ENCODE results near the gene PMEL. TPM values are rescaled to one million over a fixed set of nuclear protein-coding genes. Genes with fewer than 3 reads are reported as not detected.

PMEL gene
- total RNA-seq, 1 experiment from 2014 or later, result 2.0 TPM

DNA sequence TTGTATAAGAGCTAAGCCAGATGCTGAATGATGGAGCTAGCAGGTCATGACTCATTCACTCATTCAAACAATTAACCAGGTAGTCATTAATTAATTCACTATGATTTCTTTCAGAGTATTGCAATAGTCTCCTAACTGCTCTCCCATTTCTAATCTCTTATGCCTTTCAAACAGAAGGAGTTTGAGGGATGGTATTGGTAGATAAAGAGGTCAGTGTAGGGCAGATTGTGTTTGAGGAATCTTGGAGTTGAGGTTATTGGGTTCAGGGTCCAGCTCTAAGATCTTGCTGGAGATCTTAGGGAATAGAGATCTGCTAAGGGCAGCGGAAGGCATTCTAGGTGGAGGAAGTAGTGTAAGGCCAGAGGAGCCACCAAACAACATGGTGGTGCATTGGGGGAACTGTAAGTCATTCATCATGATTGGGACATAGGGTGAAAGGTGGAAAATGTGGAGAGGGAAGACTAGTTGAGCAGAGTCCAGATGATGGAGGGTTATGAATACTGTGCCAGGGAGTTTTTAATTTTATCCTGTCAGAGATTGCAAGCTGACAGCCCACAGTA is 23.2 kb downstream of the PMEL start:
- 0 out of 2 replicates have a peak, but pooled peaks cover 6% of the 10 kb centered on the region for H3K36me3 ChIP-seq (ENCODE audit: low read depth, low read length)
- H2AFZ ChIP-seq (ENCODE audit: low read length), result no peak overlapping the region
- H3K4me3 ChIP-seq (ENCODE audit: low read length), result no peak overlapping the region
- intact Hi-C loops (cut with micrococcal nuclease), result no loop called here
- CTCF ChIA-PET, result interaction anchor here (0.6 kb wide), 1 partner anchor 27 kb away, joined by 4 read pairs; no protein-coding TSS in a partner anchor
- no peaks in the 10 kb centered on the region for H3K9me2 ChIP-seq (replicated peaks; ENCODE audit: low read length)
- no peaks in the 10 kb centered on the region for H3K9me3 ChIP-seq (ENCODE audit: low read length)
- DNase-seq (no peak), ATAC-seq (no peak)
- no peak overlapping the region for H3K27ac ChIP-seq (ENCODE audit: low read length)
- BruUV-seq (replicated peaks), result no TSS peak
- H3F3A ChIP-seq (ENCODE audit: low read length, unreplicated experiment), result no peaks in the 10 kb centered on the region
- no peaks in the 10 kb centered on the region for H3K79me2 ChIP-seq (ENCODE audit: low read length)
- H3K4me2 ChIP-seq (ENCODE audit: low read length), result no peak overlapping the region
- no peak overlapping the region for H3K9ac ChIP-seq (ENCODE audit: low read length)
- peaks cover 18% of the 10 kb centered on the region for H3K4me1 ChIP-seq (ENCODE audit: insufficient read depth, low read length)
- POLR2A ChIA-PET (ENCODE audit: unreplicated experiment), result no interaction called here
- no peaks in the 10 kb centered on the region for H4K20me1 ChIP-seq (ENCODE audit: low read length)
- no peaks in the 10 kb centered on the region for H3K27me3 ChIP-seq (ENCODE audit: low read length)
- no peak for TF ChIP-seq EZH2 (IDR thresholded peaks at IDR 0.05; ENCODE audit: low read length, unreplicated experiment)
- TF ChIP-seq EZH2phosphoT487 (IDR thresholded peaks at IDR 0.05; ENCODE audit: borderline replicate concordance, low read length), result no peak
- TF ChIP-seq, protein P1, sequence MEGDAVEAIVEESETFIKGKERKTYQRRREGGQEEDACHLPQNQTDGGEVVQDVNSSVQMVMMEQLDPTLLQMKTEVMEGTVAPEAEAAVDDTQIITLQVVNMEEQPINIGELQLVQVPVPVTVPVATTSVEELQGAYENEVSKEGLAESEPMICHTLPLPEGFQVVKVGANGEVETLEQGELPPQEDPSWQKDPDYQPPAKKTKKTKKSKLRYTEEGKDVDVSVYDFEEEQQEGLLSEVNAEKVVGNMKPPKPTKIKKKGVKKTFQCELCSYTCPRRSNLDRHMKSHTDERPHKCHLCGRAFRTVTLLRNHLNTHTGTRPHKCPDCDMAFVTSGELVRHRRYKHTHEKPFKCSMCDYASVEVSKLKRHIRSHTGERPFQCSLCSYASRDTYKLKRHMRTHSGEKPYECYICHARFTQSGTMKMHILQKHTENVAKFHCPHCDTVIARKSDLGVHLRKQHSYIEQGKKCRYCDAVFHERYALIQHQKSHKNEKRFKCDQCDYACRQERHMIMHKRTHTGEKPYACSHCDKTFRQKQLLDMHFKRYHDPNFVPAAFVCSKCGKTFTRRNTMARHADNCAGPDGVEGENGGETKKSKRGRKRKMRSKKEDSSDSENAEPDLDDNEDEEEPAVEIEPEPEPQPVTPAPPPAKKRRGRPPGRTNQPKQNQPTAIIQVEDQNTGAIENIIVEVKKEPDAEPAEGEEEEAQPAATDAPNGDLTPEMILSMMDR (conservative IDR thresholded peaks at IDR 0.05; ENCODE audit: low read depth, low read length), result no peak

DNA sequence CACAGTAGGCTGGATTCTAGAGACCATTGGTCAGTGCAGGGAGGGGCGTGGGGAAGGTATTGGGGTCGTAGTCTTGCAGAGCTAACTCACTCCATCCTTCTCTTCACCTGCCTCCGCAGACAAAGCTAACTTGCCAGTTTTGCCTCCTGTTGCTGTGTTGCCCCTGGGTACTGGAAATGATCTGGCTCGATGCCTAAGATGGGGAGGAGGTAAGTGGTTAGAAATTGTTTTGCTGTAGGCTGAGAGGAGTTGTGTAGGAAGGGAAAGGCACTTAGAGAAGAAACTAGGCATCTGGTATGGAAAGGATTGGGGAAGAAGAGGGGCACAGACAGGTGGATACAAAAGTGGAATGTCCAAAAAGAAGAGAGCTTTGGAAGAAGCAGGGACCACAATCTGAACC is 23.8 kb downstream of the PMEL start:
- no peaks in the 10 kb centered on the region for H3K9me3 ChIP-seq (ENCODE audit: low read length)
- intact Hi-C loops (cut with micrococcal nuclease), result no loop called here
- POLR2A ChIA-PET (ENCODE audit: unreplicated experiment), result no interaction called here
- no peaks in the 10 kb centered on the region for H3K9me2 ChIP-seq (replicated peaks; ENCODE audit: low read length)
- no peaks in the 10 kb centered on the region for H3K79me2 ChIP-seq (ENCODE audit: low read length)
- DNase-seq (no peak), ATAC-seq (no peak)
- CTCF ChIA-PET, result no interaction called here
- H3K27ac ChIP-seq (ENCODE audit: low read length), result no peak overlapping the region
- H3K27me3 ChIP-seq (ENCODE audit: low read length), result no peaks in the 10 kb centered on the region
- no peaks in the 10 kb centered on the region for H3F3A ChIP-seq (ENCODE audit: low read length, unreplicated experiment)
- no peaks in the 10 kb centered on the region for H4K20me1 ChIP-seq (ENCODE audit: low read length)
- H2AFZ ChIP-seq (ENCODE audit: low read length), result no peak overlapping the region
- H3K4me2 ChIP-seq (ENCODE audit: low read length), result no peak overlapping the region
- no peak for TF ChIP-seq EZH2 (IDR thresholded peaks at IDR 0.05; ENCODE audit: low read length, unreplicated experiment)
- H3K9ac ChIP-seq (ENCODE audit: low read length), result no peak overlapping the region
- no peak overlapping the region for H3K4me3 ChIP-seq (ENCODE audit: low read length)
- H3K36me3 ChIP-seq (ENCODE audit: low read depth, low read length), result 0 out of 2 replicates have a peak, but pooled peaks cover 6% of the 10 kb centered on the region
- H3K4me1 ChIP-seq (ENCODE audit: insufficient read depth, low read length), result peaks cover 21% of the 10 kb centered on the region
- no TSS peak for BruUV-seq (replicated peaks)

DNA sequence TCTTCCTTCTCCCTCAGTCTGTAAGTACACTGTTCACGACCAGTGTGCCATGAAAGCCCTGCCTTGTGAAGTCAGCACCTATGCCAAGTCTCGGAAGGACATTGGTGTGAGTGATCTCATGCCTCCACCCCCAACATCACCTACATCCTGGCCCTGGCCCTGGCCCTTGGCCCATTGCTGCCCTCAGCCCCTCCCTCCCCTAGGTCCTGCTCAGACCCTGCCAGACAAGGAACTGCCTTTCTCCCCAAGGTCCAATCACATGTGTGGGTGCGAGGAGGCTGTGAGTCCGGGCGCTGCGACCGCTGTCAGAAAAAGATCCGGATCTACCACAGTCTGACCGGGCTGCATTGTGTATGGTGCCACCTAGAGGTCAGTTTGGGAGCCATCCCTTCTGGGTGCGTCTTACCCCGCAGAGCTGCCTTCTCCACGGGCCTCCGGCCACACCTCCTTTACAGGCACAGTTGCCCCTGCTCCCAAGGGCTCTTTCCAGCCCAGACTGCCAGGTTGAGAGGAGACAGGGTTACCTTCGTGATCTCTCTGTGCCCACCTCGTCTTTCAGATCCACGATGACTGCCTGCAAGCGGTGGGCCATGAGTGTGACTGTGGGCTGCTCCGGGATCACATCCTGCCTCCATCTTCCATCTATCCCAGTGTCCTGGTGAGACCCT is 25.6 kb downstream of the PMEL start:
- Histone ChIP-seq H4K20me1 (ENCODE audit: low read length) (no peaks in the 10 kb centered on the region), H3K4me1 (ENCODE audit: insufficient read depth, low read length) (peaks cover 21% of the 10 kb centered on the region), H3K27ac (ENCODE audit: low read length) (0 out of 2 replicates have a peak overlapping the region, but pooled peaks have one; percentile 2), H3K9me2 (replicated peaks; ENCODE audit: low read length) (no peaks in the 10 kb centered on the region), H2AFZ (ENCODE audit: low read length) (peak overlapping the region; percentile 79), H3K4me2 (ENCODE audit: low read length) (peak overlapping the region; percentile 73), H3F3A (ENCODE audit: low read length, unreplicated experiment) (no peaks in the 10 kb centered on the region), H3K9me3 (ENCODE audit: low read length) (no peaks in the 10 kb centered on the region), H3K79me2 (ENCODE audit: low read length) (no peaks in the 10 kb centered on the region), H3K9ac (ENCODE audit: low read length) (no peak overlapping the region), H3K36me3 (ENCODE audit: low read depth, low read length) (0 out of 2 replicates have a peak, but pooled peaks cover 6% of the 10 kb centered on the region), H3K4me3 (ENCODE audit: low read length) (peak overlapping the region; percentile 37; the same call in 1 of the 2 replicates), H3K27me3 (ENCODE audit: low read length) (no peaks in the 10 kb centered on the region)
- intact Hi-C loops (cut with micrococcal nuclease), result loop anchor here (1.0 kb wide), 1 partner anchor 10 kb away; no protein-coding TSS in a partner anchor
- BruUV-seq (replicated peaks), result no TSS peak
- ATAC-seq (peak; percentile 96), DNase-seq (peak; percentile 91)
- POLR2A ChIA-PET (ENCODE audit: unreplicated experiment), result interaction anchor here (0.6 kb wide), 1 partner anchor 359 kb away, joined by 3 read pairs; no protein-coding TSS in a partner anchor
- TF ChIP-seq EZH2 (IDR thresholded peaks at IDR 0.05; ENCODE audit: low read length, unreplicated experiment) (no peak), EZH2phosphoT487 (IDR thresholded peaks at IDR 0.05; ENCODE audit: borderline replicate concordance, low read length) (no peak)
- TF ChIP-seq, protein P1 (conservative IDR thresholded peaks at IDR 0.05; ENCODE audit: low read depth, low read length), result peak; percentile 95
- CTCF ChIA-PET, result interaction anchor here (0.5 to 1.9 kb wide), 7 partner anchors 9 to 202 kb away, joined by 3 to 28 read pairs (median 8); partner anchors contain the start of genes ORMDL2 and SARNP

All from PC-3 (cell line).